GM23338 (cell line): Measurements from ENCODE around the gene SPG7. TPM values are rescaled to one million over a fixed set of nuclear protein-coding genes. Genes with fewer than 3 reads are reported as not detected.

Experiments
- NANOG ChIP-seq: IDR thresholded peaks from 2 replicates; pipeline ENCODE4 v1.6.1; 2016; ENCODE audit warnings: antibody characterized with exemption, borderline replicate concordance
- POLR2AphosphoS5 ChIP-seq: IDR thresholded peaks from 2 replicates; pipeline ENCODE4 v1.6.1; 2016; ENCODE audit warnings: antibody characterized with exemption, low read depth
- ZNF331 ChIP-seq: fragments of 250-450 bp; sonication (Bioruptor Pico); IDR thresholded peaks from 2 replicates; pipeline ENCODE4 v1.5.0; 2020; ENCODE audit warnings: low read depth, mild to moderate bottlenecking, moderate library complexity
- polyA plus RNA-seq: library from polyadenylated mRNA; unstranded; fragments of >200 nt; fragmentation: Nextera tagmentation; extraction: Ambion mirVana; gene quantifications from 2 replicates; pipeline ENCODE4 v1.2.1, GENCODE V29; 2016
- total RNA-seq: library from RNA; depleted of rRNA; stranded (reverse); fragments of >200 nt; shearing (Covaris generic); gene quantifications from 2 replicates; pipeline ENCODE4 v1.2.3, GENCODE V29; 2014
- TF ChIP-seq, protein P1 (sequence below): fragments of 250-450 bp; sonication (Bioruptor Pico); IDR thresholded peaks from 2 replicates; pipeline ENCODE4 v1.5.0; 2020; ENCODE audit warnings: mild to moderate bottlenecking, moderate library complexity
- TF ChIP-seq, protein P2 (sequence below), 2 experiments: fragments of 200-600 bp in 1 of 2; sonication (generic) in 1 of 2; conservative IDR thresholded peaks; 2 replicates each; pipeline versions ENCODE4 v1.5.1 to v1.6.1; 2016 to 2017; ENCODE audit warnings: antibody characterized with exemption in 2 of 2, low read depth in 2 of 2, mild to moderate bottlenecking in 2 of 2, moderate library complexity in 1 of 2
- TF ChIP-seq, protein P3 (sequence below): IDR thresholded peaks from 2 replicates; pipeline ENCODE4 v1.6.1; 2016; ENCODE audit warnings: antibody characterized with exemption

SPG7 gene
- total and polyA plus RNA-seq, 2 experiments from 2014 or later, result 77.1 to 267 TPM

DNA sequence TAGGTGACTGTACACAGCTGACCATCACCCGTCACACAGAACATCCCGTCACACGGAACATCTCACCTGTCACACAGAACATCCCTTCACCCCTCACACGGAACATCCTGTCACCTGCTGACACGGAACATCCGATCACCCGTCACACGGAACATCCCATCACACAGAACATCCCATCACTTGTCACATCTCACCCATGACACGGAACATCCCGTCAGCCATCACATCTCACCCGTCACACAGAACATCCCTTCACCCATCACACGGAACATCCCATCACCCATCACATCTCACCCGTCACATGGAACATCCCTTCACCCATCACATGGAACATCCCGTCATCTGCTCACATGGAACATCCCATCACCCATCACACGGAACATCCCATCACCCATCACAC lies 71.1 kb downstream of the SPG7 start (continued):
- TF ChIP-seq, protein P1, sequence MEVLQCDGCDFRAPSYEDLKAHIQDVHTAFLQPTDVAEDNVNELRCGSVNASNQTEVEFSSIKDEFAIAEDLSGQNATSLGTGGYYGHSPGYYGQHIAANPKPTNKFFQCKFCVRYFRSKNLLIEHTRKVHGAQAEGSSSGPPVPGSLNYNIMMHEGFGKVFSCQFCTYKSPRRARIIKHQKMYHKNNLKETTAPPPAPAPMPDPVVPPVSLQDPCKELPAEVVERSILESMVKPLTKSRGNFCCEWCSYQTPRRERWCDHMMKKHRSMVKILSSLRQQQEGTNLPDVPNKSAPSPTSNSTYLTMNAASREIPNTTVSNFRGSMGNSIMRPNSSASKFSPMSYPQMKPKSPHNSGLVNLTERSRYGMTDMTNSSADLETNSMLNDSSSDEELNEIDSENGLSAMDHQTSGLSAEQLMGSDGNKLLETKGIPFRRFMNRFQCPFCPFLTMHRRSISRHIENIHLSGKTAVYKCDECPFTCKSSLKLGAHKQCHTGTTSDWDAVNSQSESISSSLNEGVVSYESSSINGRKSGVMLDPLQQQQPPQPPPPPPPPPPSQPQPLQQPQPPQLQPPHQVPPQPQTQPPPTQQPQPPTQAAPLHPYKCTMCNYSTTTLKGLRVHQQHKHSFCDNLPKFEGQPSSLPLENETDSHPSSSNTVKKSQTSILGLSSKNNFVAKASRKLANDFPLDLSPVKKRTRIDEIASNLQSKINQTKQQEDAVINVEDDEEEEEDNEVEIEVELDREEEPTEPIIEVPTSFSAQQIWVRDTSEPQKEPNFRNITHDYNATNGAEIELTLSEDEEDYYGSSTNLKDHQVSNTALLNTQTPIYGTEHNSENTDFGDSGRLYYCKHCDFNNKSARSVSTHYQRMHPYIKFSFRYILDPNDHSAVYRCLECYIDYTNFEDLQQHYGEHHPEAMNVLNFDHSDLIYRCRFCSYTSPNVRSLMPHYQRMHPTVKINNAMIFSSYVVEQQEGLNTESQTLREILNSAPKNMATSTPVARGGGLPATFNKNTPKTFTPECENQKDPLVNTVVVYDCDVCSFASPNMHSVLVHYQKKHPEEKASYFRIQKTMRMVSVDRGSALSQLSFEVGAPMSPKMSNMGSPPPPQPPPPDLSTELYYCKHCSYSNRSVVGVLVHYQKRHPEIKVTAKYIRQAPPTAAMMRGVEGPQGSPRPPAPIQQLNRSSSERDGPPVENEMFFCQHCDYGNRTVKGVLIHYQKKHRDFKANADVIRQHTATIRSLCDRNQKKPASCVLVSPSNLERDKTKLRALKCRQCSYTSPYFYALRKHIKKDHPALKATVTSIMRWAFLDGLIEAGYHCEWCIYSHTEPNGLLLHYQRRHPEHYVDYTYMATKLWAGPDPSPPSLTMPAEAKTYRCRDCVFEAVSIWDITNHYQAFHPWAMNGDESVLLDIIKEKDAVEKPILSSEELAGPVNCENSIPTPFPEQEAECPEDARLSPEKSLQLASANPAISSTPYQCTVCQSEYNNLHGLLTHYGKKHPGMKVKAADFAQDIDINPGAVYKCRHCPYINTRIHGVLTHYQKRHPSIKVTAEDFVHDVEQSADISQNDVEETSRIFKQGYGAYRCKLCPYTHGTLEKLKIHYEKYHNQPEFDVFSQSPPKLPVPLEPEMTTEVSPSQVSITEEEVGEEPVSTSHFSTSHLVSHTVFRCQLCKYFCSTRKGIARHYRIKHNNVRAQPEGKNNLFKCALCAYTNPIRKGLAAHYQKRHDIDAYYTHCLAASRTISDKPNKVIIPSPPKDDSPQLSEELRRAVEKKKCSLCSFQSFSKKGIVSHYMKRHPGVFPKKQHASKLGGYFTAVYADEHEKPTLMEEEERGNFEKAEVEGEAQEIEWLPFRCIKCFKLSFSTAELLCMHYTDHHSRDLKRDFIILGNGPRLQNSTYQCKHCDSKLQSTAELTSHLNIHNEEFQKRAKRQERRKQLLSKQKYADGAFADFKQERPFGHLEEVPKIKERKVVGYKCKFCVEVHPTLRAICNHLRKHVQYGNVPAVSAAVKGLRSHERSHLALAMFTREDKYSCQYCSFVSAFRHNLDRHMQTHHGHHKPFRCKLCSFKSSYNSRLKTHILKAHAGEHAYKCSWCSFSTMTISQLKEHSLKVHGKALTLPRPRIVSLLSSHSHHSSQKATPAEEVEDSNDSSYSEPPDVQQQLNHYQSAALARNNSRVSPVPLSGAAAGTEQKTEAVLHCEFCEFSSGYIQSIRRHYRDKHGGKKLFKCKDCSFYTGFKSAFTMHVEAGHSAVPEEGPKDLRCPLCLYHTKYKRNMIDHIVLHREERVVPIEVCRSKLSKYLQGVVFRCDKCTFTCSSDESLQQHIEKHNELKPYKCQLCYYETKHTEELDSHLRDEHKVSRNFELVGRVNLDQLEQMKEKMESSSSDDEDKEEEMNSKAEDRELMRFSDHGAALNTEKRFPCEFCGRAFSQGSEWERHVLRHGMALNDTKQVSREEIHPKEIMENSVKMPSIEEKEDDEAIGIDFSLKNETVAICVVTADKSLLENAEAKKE (CRISPR knock-in tag), result no peak
- TF ChIP-seq NANOG (no peak), POLR2AphosphoS5 (no peak), ZNF331 (CRISPR knock-in tag) (no peak)
- TF ChIP-seq, protein P2, sequence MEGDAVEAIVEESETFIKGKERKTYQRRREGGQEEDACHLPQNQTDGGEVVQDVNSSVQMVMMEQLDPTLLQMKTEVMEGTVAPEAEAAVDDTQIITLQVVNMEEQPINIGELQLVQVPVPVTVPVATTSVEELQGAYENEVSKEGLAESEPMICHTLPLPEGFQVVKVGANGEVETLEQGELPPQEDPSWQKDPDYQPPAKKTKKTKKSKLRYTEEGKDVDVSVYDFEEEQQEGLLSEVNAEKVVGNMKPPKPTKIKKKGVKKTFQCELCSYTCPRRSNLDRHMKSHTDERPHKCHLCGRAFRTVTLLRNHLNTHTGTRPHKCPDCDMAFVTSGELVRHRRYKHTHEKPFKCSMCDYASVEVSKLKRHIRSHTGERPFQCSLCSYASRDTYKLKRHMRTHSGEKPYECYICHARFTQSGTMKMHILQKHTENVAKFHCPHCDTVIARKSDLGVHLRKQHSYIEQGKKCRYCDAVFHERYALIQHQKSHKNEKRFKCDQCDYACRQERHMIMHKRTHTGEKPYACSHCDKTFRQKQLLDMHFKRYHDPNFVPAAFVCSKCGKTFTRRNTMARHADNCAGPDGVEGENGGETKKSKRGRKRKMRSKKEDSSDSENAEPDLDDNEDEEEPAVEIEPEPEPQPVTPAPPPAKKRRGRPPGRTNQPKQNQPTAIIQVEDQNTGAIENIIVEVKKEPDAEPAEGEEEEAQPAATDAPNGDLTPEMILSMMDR (conservative IDR thresholded peaks at IDR 0.05; ENCODE audit: low read depth in 2 of 2), result no peak
- TF ChIP-seq, protein P3, sequence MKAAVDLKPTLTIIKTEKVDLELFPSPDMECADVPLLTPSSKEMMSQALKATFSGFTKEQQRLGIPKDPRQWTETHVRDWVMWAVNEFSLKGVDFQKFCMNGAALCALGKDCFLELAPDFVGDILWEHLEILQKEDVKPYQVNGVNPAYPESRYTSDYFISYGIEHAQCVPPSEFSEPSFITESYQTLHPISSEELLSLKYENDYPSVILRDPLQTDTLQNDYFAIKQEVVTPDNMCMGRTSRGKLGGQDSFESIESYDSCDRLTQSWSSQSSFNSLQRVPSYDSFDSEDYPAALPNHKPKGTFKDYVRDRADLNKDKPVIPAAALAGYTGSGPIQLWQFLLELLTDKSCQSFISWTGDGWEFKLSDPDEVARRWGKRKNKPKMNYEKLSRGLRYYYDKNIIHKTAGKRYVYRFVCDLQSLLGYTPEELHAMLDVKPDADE, result no peak
